Hematopoietic multipotent progenitor cell treated with erythropoietin and hydrocortisone succinate and interleukin-3 and kit ligand, for 6 days (in vitro differentiated cells): ENCODE results near the gene FBXW8.

Source experiments
- DNase-seq: peaks from one replicate; pipeline ENCODE4 v3.0.0-alpha.2; 2015

Gene FBXW8

DNA sequence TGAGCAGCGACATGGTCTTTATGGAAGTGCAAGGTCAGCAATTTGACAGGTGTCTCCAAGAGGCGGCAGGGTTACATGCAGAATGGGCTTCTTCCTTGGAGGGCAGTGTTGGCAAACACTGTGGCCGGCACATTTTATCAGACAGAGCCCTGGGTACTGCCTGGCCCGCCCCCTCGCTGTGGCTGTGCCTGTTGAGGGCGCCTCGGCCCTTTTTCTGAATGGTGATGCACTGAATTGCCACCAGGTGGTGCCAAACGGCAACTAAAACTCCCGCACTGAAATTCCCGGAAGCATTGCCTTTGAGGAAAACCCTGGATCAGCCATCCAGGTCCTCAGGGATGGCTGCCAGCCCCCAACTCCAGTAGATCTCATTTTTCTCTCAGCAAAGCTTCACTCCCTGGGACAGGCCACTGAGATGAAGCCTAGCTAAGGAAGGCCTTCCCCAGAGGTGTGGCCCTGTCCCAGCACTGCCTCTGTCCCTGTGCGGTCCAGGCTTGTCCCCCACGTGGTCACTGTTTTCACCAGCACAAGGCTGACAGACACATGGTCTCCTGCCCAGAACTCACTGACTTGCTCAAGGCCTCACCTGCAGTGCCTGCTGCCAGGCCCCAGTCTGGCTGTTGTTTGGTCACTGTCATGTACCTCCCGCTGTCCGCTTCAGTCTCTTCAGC, 114.9 kb downstream of the FBXW8 start:
- peak; percentile 89 for DNase-seq

DNA sequence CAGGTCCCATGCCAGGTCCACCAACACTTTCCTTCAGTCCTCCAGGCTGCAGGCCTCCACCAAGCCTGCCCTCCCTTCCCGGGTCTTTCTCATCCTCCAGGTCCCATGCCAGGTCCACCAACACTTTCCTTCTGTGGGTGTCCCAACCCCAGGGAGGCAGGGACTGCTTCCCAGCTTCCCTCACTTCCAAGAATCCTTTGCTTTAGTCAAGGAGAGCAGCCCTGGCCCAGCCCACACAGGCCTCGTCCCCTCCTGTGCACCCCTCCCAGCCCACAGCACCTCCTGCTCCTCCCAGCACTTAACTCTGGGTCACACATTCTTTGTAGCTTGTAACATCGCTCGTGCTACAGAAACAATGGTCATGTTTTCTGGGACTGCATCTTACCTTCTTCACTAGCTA, 115.6 kb downstream of the FBXW8 start:
- no peak for DNase-seq

DNA sequence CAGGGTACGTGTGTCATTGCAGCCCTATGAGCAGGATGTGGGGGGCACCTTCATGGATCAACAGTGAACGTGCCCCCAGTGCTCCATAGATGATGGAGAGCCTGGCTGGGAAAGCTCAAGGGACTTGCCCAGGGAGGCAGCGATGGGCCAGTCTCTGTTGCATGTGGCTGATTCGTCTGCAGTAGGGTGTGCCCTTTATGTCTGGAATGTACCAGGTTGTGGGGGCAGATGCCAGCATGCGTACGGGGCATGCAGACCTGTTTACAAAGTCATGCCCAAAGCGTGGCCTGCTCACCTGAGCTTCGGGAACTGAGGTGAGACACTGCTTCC, 116.1 kb downstream of the FBXW8 start:
- no peak for DNase-seq

DNA sequence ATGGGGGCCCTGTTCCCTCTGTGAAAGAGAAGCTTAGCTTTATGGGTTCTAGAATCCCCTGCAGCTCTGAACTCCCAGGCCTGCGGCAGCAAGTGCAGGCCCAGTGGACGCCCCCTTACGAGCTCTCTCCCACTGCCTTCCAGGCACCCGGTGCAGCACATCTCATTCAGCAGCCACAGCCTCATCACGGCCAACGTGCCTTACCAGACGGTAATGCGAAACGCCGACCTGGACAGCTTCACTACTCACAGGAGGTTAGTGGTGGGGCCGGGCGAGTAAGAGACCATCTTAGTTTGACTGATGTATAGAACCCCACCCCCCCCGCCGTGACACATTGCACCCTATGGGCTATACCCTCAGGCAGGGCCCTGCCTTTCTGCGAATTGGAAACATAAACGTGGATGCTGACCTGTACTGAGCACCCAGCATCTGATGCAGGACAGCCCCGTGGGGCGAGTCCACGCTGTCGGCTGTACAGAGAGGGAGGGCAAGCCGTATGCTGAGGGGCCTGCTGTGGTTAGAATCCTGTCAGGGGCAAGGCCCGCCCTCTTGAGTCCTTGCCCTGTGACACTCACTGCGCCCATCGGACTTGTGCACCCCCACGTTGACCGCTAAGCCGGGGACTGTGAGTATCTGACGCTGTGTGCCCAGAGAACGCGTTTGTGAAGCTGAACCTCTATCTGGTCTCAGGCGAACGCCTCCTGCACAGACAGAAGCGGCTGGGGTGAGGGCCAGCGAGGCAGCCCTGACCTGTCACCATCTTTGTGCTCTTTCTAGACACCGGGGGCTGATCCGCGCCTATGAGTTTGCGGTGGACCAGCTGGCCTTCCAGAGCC, 116.7 kb downstream of the FBXW8 start:
- DNase-seq: no peak

DNA sequence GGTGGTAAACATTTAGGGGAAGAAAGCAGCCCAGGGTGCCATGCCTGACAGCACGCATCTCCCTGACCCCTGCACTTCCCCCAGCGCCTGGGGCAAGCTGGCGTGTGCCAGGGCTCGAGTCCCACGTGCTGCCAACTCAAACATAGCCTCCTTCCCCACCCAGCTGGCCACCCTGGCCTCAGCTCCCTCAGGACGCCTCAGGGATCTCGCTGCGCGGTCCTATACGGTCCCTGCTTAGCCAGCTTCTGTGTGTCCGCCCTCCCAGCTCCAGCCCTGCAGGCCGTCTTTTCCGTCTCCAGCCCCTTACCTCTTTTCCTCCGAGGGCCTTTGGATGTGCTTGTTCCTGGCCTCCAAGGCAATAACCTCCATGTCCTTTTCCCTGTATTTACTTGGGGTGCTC, 117.5 kb downstream of the FBXW8 start:
- DNase-seq: no peak

DNA sequence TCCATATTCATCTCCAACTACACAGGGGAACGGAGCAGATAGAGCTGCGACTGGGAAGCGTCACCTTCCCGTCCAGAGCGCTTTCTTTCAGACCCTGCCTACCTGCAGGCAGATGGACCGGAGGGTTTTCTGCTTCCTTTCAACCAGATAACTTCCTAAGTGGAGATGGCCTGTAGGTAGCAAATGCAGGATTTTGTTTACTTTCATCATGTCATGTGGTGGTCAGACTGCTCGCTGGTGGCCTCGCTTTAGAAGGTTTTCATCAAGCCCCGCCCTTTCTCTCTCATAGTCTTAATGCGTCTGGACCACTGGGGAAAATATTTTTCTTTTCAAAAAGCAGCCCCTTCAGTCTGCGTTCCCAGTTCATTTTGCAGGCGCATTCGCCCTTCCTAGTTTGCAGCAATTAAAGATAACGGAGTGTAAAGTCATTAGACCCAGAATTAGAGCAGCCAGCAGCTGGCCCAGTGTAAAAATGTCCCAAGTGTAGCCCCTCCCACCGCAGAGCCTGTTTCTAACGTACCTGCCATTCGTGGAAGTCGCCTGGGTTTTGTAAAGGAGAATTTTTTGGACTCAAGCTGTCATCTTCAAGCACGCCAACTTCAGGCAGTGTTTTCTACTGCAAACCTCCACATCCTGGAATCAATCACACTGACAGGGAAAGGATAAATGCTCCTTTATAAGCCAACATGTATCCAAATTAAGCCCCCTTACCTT, 119.6 kb downstream of the FBXW8 start:
- no peak for DNase-seq

DNA sequence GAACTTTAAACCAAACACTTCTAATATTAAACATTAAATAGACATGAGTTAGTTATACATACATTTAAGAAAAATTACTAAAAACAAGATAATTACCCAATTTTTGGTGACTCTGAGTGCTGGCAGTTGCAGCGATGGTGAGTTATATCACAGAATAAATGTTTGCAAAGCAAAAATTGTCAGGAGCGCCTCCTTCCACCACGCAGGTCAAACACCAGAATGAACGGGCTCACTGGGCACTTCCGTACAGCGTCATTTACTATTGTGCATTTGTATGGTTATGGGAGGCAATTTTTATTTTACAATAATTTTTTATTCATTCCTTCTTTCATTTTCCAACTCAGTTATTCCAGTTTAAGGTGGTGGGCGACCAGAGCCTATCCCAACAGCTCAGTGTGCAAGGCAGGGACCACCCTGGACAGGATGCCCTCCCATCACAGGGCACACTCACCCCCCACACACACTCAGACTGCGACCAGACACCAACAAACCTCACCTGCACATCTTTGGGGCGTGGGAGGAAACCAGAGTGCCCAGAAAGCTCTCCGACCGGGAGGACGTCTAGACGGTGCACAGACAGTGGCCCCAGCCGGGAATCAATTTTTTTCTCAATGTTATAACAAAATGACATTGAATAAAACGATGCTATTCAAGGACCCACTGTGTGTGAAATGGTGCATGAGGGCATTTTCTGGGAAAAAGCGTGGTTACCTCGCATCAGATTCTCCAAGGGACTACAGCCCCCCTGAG, 121.3 kb downstream of the FBXW8 start:
- DNase-seq: no peak

DNA sequence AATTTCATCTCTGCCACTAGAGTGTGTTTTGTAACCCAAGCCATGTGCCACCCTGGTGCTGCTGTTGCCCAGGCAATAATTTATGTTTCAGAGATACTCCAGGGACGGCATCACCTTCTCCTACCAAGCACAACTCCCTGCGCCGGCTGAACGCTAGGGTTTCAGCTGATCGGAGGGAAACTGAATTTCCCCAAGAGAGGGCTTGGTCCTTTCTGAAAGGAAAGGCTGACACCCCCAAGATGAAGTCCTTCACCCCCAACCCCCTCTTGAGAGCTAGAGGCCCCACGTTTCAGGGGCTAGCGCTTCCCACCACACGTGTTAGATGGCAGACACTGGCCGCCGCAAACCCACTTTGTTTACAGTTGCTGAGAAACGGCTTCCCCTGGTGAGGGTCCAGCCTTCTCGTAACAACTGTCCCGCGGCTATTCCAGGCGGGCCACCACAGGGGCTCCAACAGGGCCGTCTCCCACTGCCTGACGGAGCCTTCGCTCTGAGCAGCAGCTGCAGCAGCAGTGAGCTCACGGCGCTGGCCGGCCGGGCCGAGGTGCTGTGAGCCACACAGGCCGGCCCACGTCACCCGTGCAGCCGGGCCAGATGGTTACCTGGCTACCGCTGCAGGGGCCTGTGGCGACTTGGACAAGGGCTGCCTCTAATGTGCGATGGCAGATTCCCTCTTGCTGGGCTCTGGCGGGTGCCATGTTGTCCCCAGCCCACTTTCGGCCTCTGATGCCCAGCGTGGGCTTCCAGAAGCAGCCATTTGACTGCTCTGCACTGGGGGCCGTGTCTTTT, 122.0 kb downstream of the FBXW8 start:
- no peak for DNase-seq

DNA sequence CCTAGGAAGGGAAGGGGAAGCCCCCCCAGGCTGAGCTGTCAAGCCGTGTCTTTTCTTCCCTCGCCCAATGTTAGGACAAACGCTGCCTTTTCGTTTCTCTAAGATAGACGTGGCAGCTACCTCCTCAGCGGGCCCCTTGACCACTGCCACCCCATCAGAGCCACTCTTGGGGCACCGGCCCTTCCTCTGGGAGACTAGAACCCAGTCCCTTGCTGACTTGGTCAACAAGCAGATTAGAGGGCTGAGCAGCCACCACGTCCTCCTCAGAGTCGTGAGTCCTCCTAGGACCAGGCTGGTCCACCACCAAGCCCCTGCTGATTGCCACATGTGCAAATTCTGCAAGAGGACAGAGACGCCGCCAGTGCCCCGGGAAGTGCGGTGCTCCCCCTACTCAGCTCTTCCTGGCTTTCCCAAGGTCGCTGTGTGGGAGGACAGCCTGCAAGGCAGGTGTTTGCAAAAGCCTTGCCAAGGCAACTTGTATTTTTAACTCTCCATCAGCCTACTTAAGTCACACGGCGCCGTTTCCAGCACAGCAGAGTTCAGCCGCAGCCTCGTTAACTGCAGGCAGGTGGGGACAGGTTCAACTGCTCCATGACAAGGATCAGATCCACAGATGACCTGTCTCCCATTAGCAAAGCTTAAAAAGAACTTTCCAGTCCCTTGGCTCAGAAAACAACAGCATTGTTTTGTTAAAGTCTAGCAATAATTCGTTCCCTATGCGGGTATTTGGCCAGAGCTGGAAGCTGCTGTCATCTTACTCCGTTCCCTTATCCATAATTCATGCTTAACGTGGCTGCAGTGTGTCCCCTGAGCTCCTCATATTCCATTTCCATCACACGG, 122.9 kb downstream of the FBXW8 start:
- no peak for DNase-seq

DNA sequence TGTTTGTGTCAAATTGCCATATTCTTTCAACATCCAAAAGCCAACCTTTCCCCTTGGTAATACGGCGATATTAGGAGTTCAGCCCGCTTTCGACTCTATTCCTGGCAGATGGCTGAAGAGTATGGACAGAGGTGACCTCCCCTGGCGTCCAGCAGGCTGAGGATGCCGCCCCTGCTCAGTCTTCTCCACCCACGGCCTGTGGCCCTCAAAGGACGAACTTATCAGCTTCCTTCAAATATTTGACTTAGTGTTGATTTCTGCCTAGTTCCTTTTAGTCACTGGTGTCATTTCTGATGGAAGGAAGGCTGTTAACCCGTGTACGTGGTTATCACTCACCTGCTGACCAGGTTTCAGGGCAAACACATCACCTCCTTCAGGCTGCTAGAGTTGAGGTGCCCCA, 123.5 kb downstream of the FBXW8 start:
- DNase-seq: no peak

DNA sequence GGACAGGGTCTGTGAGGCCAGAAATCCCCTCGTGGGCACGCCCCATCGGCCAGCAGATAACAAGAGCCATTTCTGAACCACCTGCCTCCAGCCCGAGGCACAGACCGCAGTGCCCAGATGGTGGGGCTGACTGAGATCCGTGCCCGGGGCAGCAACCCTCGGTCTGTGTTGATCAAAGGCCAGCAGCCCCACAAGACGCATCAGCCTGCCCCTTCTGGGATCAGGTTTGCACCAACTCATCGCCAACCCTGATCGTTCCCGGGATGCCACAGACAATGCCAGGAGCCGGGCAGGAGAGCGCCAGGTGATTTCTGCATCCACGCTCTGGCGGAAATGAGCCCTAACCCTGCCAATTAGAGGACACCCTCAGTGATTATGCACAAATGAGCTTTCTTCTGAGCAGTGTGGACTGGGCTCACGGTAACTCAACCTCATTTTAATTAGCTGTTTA, 124.0 kb downstream of the FBXW8 start:
- DNase-seq: no peak

DNA sequence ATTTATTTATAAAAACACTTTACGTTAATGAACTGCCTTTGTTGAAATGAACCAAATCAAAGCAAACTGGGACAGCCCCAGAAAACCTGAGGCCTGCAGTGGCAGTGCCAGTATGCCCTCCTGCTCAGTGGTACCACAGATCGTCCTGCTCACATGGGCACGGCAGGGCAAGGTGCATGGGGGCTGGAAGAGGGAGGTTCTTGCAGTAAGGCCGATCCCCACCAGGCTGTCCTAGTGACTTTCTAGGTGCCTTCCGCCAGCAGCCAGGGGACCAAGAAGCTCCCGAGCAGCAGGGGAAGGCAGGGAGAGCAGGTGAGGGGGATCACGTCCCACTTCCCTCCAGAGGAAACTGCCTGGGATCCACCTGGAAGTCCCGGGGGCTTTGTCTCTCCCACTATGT, 124.5 kb downstream of the FBXW8 start:
- DNase-seq: no peak

DNA sequence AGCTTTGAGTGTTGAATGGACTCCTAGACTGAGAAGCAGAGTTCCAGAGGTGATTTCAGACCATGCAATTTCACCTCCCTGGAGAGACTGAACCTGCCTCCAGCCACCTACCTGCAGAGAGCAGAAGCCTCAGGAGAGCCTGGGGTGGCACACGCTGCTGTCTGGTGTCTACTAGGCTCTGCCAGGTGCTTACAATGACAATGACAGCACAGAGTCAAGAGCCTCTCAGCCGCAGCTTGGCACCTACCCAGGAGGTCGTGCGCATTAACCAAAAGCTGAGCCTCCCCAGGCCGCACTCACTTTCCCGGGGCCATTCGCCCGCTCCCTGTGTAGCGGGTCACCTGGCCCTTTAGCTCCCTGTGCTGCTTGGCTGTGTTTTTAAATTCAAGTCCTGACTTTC, 125.3 kb downstream of the FBXW8 start:
- no peak for DNase-seq

DNA sequence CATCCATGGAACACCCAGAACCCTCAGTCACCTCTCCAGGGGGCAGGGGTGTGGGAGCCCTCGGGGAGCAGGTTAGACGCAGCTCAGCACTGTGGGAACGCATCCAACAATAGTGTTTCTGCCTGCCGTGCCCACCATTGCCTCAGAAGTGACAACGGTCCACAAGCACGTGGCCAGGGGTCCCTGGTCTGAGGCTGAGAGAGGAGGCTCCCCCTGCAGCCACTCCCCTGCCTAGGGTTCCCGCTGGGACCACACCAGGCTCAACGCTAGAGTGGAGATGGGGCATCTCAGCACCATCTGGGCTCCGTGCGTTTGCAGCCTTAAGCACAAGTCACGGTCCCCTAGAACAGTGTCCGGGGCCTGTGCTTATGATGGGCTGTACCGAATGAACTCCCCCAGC, 125.8 kb downstream of the FBXW8 start:
- no peak for DNase-seq

DNA sequence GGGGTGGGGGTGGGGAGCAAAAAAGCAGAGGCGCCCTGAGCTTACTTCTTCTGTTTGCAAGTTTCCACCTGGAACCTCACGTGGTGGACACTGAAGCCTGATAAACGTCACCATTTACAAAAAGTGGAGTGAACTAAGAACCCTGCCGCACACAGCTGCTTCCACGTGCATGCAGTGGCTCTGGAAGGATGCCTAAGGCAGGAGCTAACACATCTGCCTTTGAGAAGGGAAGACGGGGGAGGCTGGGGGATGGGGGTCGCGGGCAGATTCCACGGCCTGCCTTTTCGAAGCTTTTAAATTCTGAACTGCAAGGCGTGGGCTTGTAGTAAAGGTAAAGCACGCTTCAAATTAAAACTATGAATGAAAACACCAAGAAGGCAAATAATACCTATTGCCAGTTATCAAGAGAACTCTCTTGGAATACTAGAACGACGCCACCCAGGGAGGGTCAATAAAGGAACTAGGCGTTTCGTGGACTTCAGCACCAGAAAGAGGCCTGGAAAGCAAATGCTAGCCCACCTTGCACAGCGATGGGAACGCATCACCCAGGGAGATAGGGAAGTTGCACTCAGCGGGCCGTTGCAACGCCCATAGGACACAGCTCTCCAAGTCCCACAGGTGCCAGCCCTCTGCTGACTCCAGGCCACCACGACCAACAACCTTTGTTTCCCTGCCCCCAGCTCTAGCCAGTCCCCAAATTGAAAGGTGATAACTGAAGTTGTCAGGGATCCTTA, 126.7 kb downstream of the FBXW8 start:
- DNase-seq: no peak

DNA sequence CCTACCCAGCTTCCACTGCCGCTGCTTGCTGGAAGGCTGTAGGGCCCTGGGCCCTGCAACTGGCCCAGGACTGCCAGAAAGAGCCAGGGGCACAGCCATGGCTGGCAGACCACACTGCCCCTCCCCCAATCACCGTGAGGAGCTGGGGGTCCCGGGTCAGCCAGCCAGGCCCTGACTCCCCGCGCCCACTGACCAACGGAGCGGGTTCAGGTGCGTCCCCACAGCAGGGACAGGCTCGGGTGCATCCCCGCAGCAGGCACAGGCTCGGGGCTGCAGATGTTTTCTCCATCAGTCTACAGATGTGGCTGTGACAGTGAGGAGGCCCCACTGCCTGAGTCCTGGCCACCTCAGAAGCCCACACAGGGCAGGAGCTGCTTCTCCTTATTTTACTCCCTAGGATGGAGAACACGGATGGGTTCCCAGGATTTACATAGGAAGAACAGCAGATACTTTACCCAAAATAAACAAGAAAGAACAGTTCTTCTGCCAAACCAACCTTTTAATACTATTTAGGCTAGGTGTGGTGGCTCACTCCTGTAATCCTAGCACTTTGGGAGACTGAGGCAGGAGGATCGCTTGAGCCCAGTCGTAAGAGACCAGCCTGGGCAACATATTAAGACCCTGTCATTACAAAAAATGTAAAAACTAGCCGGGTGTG, 127.4 kb downstream of the FBXW8 start:
- DNase-seq: no peak

DNA sequence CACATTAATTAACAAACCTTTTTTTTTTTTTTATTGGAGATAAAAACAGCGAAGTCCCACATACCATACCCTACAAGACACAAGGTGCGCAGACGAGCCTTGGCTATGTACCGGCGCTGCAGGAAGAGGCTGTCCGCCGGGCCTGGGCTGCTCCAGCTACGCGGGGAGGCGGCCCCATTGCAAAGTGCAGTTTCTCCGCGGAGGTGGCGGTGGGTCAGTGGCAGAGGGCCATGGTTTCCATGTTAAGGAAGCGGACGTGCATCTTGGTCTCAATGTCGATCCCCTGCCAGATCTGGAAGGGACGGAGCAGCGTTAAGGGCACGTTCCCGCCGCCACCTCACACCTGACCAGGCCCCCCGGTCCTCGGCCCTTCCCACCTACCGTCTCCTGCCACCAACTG, 128.2 kb downstream of the FBXW8 start:
- DNase-seq: no peak

DNA sequence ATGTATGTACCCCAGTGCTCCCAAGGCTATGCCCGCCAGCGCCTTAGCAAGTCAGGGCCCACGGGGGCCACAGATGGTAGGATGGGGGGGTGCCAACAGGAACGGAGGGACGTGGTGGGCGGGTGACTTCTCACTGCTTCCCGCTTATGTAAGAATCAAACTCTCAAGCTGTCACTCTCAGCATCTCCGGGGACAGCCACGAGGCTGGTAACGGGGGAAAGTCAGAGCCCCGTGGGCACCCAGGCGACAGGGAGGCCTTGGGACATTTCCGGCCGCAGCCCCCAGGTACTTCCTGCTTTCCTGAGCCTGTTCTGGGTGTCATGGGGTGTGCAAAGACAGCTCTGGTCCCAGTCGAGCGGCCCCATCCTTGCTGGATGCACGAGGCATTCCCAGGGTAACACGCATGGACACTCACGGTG, 129.2 kb downstream of the FBXW8 start:
- DNase-seq: no peak

DNA sequence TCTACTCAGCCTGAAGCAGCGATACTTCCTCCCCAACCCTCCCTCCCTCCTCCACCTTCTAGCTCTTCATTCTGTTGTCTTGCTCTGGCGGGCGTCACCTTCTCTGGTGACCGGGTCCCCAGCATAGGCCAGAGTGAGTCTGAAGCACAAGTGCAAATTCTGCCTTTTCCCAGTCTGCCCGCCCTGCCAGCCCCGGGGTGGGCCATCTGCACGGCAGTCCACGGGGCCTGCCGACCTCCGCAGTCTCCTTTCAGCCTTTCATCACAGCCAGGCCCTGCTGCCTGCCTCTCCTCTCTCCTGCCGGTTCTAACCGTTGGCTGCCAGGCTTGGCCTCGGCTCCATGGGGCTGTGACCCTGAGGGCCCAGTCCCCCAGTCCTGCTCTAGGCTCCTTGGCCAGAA, 129.7 kb downstream of the FBXW8 start:
- DNase-seq: peak; percentile 26

DNA sequence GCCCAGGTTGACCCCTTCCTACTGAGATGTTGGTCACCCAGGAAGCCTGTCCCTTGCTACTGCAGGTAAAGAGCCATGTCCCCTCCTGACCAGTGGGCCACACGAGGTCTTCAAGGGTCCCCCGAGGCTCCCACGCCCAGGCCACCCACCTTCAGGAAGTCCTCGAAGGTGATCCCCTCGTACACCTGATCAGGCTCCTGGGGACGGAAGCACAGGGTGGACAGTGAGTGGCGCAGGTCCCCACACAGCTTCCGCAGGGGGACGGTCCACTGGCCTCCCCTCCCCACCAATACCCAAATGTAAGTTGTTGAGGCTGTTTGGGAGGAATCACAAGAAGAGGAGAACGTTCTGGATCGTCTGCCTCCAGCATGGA, 131.0 kb downstream of the FBXW8 start:
- no peak for DNase-seq
